KMS-11 (cell line): ENCODE measurements around the gene PDLIM5.

Experiments
- H2AFZ ChIP-seq: fragments of 200-600 bp; sonication (generic); 2 replicates; pipeline ENCODE4 v1.6.1; 2016; ENCODE audit warnings: antibody characterized with exemption, mixed run types, low read depth
- H3K27ac ChIP-seq: fragments of 200-600 bp; sonication (generic); 2 replicates; pipeline ENCODE4 v1.6.1; 2016; ENCODE audit warnings: mild to moderate bottlenecking, mixed run types
- H3K27me3 ChIP-seq: fragments of 200-600 bp; sonication (generic); 2 replicates; pipeline ENCODE4 v1.6.1; 2017; ENCODE audit warnings: mild to moderate bottlenecking, low read depth, mixed run types, moderate library complexity; ENCODE audit not compliant: insufficient read depth
- H3K36me3 ChIP-seq: fragments of 200-600 bp; sonication (generic); 2 replicates; pipeline ENCODE4 v1.6.1; 2017; ENCODE audit warnings: mild to moderate bottlenecking, mixed run types; ENCODE audit not compliant: insufficient read depth
- H3K4me1 ChIP-seq: fragments of 200-600 bp; sonication (generic); 2 replicates; pipeline ENCODE4 v1.6.1; 2016; ENCODE audit warnings: mild to moderate bottlenecking, low read depth, mixed run types; ENCODE audit not compliant: poor library complexity, severe bottlenecking
- H3K4me2 ChIP-seq: fragments of 200-600 bp; sonication (generic); 2 replicates; pipeline ENCODE4 v1.7.0; 2016; ENCODE audit warnings: mild to moderate bottlenecking, mixed run types
- H3K4me3 ChIP-seq: fragments of 200-600 bp; sonication (generic); IDR thresholded peaks from 2 replicates; pipeline ENCODE4 v1.6.1; 2017; ENCODE audit warnings: low read depth, low read length, mixed read lengths; ENCODE audit not compliant: insufficient read depth
- H3K79me2 ChIP-seq: fragments of 200-600 bp; sonication (generic); 2 replicates; pipeline ENCODE4 v1.6.1; 2016; ENCODE audit warnings: low read depth, mixed run types; ENCODE audit not compliant: insufficient read depth
- H3K9ac ChIP-seq: fragments of 200-600 bp; sonication (generic); 2 replicates; pipeline ENCODE4 v1.6.1; 2016; ENCODE audit warnings: mild to moderate bottlenecking, mixed run types
- H4K20me1 ChIP-seq: fragments of 200-600 bp; sonication (generic); 2 replicates; pipeline ENCODE4 v1.6.1; 2016; ENCODE audit warnings: mild to moderate bottlenecking, mixed run types; ENCODE audit not compliant: insufficient read depth
- CTCF ChIP-seq: fragments of 200-600 bp; sonication (generic); conservative IDR thresholded peaks from 2 replicates; pipeline ENCODE4 v1.6.1; 2017; ENCODE audit warnings: low read depth, mild to moderate bottlenecking, antibody characterized with exemption, low read length, moderate library complexity, mixed read lengths

PDLIM5 gene

DNA sequence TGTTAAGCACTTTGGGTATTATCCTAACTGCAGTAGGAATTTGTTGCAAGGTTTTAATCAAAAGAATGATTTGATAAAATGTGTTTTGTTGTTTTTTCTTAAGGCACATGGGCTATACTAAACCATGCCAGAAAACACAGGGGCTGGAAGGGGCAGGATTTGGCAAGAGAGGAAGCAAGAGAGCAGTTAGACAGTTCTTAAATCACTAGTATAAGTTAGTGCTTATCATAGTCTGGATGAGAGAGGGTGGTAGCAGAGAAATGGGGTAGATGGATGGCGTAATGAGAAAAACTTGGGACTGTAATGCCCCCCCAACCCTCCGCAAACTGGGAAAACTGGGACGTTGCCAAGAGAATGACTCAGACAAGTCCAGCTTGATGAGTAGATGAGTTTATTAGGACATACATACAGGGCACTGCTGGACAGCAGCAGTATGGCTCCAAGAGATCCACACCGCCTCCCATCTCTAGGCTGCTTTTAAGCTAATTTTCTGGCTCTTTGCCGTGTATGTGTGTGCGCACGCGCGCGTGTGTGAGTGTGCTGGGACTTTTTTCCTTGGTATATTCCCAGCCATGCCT is 151.5 kb downstream of the PDLIM5 start:
- H3K36me3 ChIP-seq = no peaks in the 10 kb centered on the region
- no peak overlapping the region for H2AFZ ChIP-seq
- no peak overlapping the region for H3K27ac ChIP-seq
- H3K4me2 ChIP-seq = no peak overlapping the region
- no peaks in the 10 kb centered on the region for H4K20me1 ChIP-seq
- no peak overlapping the region for H3K9ac ChIP-seq
- no peaks in the 10 kb centered on the region for H3K27me3 ChIP-seq
- H3K4me3 ChIP-seq = no peak overlapping the region
- H3K79me2 ChIP-seq = no peaks in the 10 kb centered on the region
- no peak for TF ChIP-seq CTCF
- no peaks in the 10 kb centered on the region for H3K4me1 ChIP-seq

DNA sequence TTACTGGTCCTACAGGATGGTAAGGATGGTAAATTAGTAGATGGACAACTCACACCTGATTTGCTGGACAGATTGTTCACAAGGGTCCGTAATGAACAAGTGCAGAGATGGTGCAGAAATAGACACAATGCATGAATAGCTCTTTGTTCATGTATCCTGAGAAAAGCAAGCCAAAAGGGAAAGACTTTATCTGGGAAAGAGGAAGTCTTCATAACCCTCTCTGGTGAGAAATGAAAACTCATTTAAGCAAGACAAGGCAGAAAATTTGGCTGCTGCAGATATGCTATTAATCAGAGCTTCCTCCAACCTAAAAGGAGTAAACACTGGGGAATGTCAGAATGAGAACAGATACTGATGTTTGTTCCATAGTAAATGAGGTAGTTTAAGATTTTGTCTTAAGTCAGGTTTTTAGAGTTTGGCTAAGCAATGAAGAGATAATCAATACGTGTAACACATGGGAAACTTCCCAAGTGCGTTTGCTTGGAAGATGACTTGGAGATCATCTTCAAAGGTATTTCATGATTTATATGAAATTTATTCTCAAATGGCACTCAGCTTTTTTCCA is 153.6 kb downstream of the PDLIM5 start:
- no peaks in the 10 kb centered on the region for H3K36me3 ChIP-seq

DNA sequence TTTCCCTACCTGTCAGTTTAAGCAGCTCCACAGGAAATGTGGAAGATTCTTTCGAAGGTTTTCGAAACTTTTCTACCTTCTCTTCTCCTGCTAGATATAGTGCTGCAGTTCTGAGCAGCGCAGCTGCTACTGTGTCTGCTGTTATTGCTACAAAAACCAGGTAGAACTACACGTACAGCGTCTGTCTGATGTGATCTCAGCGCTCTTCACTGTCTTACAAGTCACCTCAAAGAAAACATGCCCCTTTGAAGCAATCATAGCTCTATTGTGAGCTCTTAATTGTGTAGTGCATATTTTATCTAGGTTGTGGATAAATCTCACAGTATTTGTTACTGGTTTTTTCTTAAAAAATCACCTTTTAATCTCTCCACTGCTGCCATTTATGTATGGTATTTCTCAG is 158.4 kb downstream of the PDLIM5 start:
- Histone ChIP-seq H3K27ac (no peak overlapping the region), H3K4me1 (no peaks in the 10 kb centered on the region), H3K79me2 (no peaks in the 10 kb centered on the region), H4K20me1 (no peaks in the 10 kb centered on the region), H3K27me3 (no peaks in the 10 kb centered on the region), H3K9ac (no peak overlapping the region), H2AFZ (no peak overlapping the region), H3K4me3 (no peak overlapping the region), H3K36me3 (no peaks in the 10 kb centered on the region), H3K4me2 (no peak overlapping the region)
- no peak for TF ChIP-seq CTCF

More for the DNA sequence above, 153.6 kb downstream of the PDLIM5 start:
- no peak overlapping the region for H3K27ac ChIP-seq
- no peak overlapping the region for H3K4me2 ChIP-seq
- H2AFZ ChIP-seq = no peak overlapping the region
- no peaks in the 10 kb centered on the region for H3K79me2 ChIP-seq
- TF ChIP-seq CTCF = no peak
- no peaks in the 10 kb centered on the region for H3K4me1 ChIP-seq
- no peaks in the 10 kb centered on the region for H3K27me3 ChIP-seq
- H3K9ac ChIP-seq = no peak overlapping the region
- no peaks in the 10 kb centered on the region for H4K20me1 ChIP-seq
- no peak overlapping the region for H3K4me3 ChIP-seq

DNA sequence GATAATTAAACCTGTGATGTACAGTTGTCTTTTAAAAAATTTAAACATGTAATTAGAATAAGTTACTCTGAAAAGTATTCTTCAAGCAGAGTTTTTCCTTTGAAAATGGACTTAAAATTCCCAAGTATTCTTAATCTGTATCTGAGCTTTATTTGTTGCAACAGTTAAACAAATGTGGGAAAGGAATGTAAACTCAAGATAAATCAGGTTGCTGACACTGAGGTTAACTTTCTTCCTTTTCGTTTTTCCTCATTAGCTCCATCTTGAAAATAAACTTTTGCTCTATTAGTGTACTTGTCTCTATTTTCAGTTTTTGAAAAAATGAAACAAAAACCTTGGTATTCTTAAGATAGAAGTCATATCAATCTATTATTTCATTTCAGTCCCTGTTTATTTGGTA is 161.5 kb downstream of the PDLIM5 start:
- Histone ChIP-seq H3K4me3 (no peak overlapping the region), H3K4me1 (no peaks in the 10 kb centered on the region), H3K4me2 (no peak overlapping the region), H3K79me2 (no peaks in the 10 kb centered on the region), H4K20me1 (no peaks in the 10 kb centered on the region), H3K9ac (no peak overlapping the region), H3K27ac (no peak overlapping the region), H3K27me3 (no peaks in the 10 kb centered on the region), H2AFZ (no peak overlapping the region), H3K36me3 (no peaks in the 10 kb centered on the region)
- TF ChIP-seq CTCF = no peak
